Ascending aorta (tissue), 2 donors: Measurements from ENCODE around the gene CAPNS1. TPM values are rescaled to one million over a fixed set of nuclear protein-coding genes. Genes with fewer than 3 reads are reported as not detected.

ENCODE experiments used
- DNase-seq, 2 donors: peaks; one replicate each; pipeline ENCODE4 v3.0.0-alpha.2; 2019; ENCODE audit warnings: low spot score in 2 of 2
- H3K27ac ChIP-seq, 2 donors: fragments of 200-600 bp; sonication (generic); one replicate each; pipeline ENCODE4 v1.5.1; 2016 to 2017; ENCODE audit warnings: mild to moderate bottlenecking in 1 of 2
- H3K27me3 ChIP-seq: fragments of 200-600 bp; sonication (generic); one replicate; pipeline ENCODE4 v1.5.1; 2017
- H3K36me3 ChIP-seq, 2 donors: fragments of 200-600 bp; sonication (generic); one replicate each; pipeline ENCODE4 v1.5.1; 2016
- H3K4me1 ChIP-seq, 2 donors: fragments of 200-600 bp; sonication (generic); one replicate each; pipeline ENCODE4 v1.5.1; 2016 to 2017; ENCODE audit warnings: mild to moderate bottlenecking in 1 of 2
- H3K4me3 ChIP-seq, 2 donors: fragments of 200-600 bp; sonication (generic); one replicate each; pipeline ENCODE4 v1.5.1; 2016 to 2017; ENCODE audit warnings: mild to moderate bottlenecking in 1 of 2
- H3K9me3 ChIP-seq, 2 donors: fragments of 200-600 bp; sonication (generic); one replicate each; pipeline ENCODE4 v1.5.1; 2016
- CTCF ChIP-seq, 3 experiments: fragments of 200-600 bp in 2 of 3; fragments of 450-650 bp in 1 of 3; sonication (generic) in 2 of 3; IDR thresholded peaks; one replicate each; pipeline ENCODE4 v1.5.1; 2016 to 2019; ENCODE audit warnings: antibody characterized with exemption in 3 of 3, mild to moderate bottlenecking in 1 of 3, moderate library complexity in 1 of 3
- intact Hi-C: fragments of 100-400 bp; cut with DNase I; formaldehyde crosslinking; loops from one replicate; pipeline ENCODE4 v1.15.1; 2023
- total RNA-seq: library from RNA; depleted of rRNA; stranded (reverse); fragments of >200 nt; gene quantifications from one replicate; pipeline ENCODE4 v1.1.0, GENCODE V29; 2016

The CAPNS1 gene
- total RNA-seq, 1 donor from 2014 or later: 168 TPM

DNA sequence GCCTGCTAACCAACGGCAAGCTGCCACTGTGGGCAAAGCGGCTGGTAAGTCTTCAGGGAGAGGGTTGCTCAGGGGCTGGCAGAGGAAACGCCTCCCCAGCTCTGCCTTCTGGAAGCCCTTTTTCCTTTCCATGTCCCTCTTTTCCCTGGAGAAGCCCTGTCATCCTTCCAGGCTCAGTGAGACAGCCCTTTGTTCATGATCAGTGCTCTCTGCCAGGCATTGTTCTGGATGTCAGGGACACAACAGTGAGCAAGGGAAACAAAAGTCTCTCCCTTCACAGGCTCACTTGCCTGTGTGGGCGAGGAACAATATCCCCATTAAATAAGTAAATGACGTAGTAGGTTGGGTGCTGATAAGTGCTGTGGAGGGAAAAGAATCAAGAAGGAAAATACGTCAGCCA is 42.8 kb upstream of the CAPNS1 start:
- Histone ChIP-seq H3K4me3 (no peak overlapping the region), H3K27ac (no peak overlapping the region), H3K27me3 (no peaks in the 10 kb centered on the region), H3K4me1 (no peaks in the 10 kb centered on the region), H3K9me3 (no peaks in the 10 kb centered on the region), H3K36me3 (no peaks in the 10 kb centered on the region)
- intact Hi-C loops: no loop called here
- no peak for DNase-seq
- no peak for TF ChIP-seq CTCF (IDR thresholded peaks at IDR 0.05)

GRCh38 chr19:36099166-36099785 is 40.6 kb upstream of the CAPNS1 start:
- Histone ChIP-seq H3K4me1 (no peaks in the 10 kb centered on the region), H3K27me3 (no peaks in the 10 kb centered on the region), H3K27ac (no peak overlapping the region), H3K4me3 (no peak overlapping the region), H3K9me3 (no peaks in the 10 kb centered on the region), H3K36me3 (no peaks in the 10 kb centered on the region)
- intact Hi-C loops: no loop called here
- DNase-seq: no peak
- no peak for TF ChIP-seq CTCF (IDR thresholded peaks at IDR 0.05)

- TF ChIP-seq CTCF (IDR thresholded peaks at IDR 0.05): no peak
- Histone ChIP-seq H3K4me1 (no peaks in the 10 kb centered on the region), H3K9me3 (no peaks in the 10 kb centered on the region), H3K4me3 (no peak overlapping the region), H3K27ac (no peak overlapping the region), H3K27me3 (no peaks in the 10 kb centered on the region), H3K36me3 (no peaks in the 10 kb centered on the region)
- DNase-seq: no peak
- intact Hi-C loops: no loop called here
Observed at GRCh38 chr19:36100476-36100875, 39.4 kb upstream of the CAPNS1 start.

GRCh38 chr19:36101550-36102327 is 38.1 kb upstream of the CAPNS1 start:
- Histone ChIP-seq H3K36me3 (no peaks in the 10 kb centered on the region), H3K27me3 (no peaks in the 10 kb centered on the region), H3K4me1 (no peaks in the 10 kb centered on the region), H3K4me3 (no peak overlapping the region), H3K27ac (no peak overlapping the region), H3K9me3 (no peaks in the 10 kb centered on the region)
- intact Hi-C loops: no loop called here
- TF ChIP-seq CTCF (IDR thresholded peaks at IDR 0.05): no peak
- DNase-seq: no peak

DNA sequence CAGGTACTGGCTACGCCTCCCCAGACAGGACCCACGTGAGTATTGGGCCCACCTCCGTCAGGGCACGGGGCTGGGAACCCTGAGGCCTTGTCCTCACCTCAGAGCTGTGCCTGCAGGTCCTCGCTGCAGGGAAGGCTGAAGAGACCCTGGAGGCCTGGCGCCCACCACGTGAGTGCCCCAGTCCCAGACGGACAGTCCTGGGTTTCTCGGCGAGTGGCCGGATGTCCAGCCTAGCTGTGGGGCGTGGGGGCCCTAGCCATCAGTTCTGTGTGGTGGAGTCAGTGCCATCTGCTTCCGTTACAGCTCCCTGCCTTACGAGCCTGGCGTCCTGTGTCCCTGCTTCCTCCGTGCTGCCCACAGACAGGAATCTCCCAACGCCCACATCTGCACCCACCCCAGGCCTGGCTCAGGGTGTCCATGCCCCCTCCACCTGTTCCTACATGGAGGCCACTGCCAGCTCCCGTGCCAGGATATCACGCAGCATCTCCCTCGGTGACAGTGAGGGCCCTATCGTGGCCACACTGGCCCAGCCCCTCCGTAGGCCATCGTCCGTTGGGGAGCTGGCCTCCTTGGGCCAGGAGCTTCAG is 36.7 kb upstream of the CAPNS1 start:
- TF ChIP-seq CTCF (IDR thresholded peaks at IDR 0.05): no peak
- no peak overlapping the region for H3K27ac ChIP-seq
- H3K4me1 ChIP-seq: no peaks in the 10 kb centered on the region
- H3K27me3 ChIP-seq: no peaks in the 10 kb centered on the region
- H3K36me3 ChIP-seq: no peaks in the 10 kb centered on the region
- intact Hi-C loops: no loop called here
- H3K4me3 ChIP-seq: no peak overlapping the region
- DNase-seq: no peak
- H3K9me3 ChIP-seq: no peaks in the 10 kb centered on the region
